Liver (tissue), 9 donors: ENCODE measurements around the gene MSI2. TPM values are rescaled to one million over a fixed set of nuclear protein-coding genes. Genes with fewer than 3 reads are reported as not detected.

Experiments used
- DNase-seq: peaks from one replicate; pipeline ENCODE4 v3.0.0-alpha.2; 2017; ENCODE audit warnings: low spot score
- H3K27ac ChIP-seq, 2 donors: one replicate each; pipeline ENCODE4 v1.7.0; 2013; ENCODE audit warnings: inconsistent platforms in 2 of 2, low read length in 2 of 2, control low read depth in 1 of 2, low read depth in 1 of 2, mild to moderate bottlenecking in 1 of 2
- H3K27me3 ChIP-seq, 4 donors: one replicate each; pipeline versions ENCODE4 v1.6.1 to v1.7.0; 2013; ENCODE audit warnings: low read length in 3 of 4, inconsistent platforms in 1 of 4, mild to moderate bottlenecking in 1 of 4, moderate library complexity in 1 of 4; ENCODE audit not compliant: control insufficient read depth in 4 of 4, insufficient read depth in 4 of 4
- H3K36me3 ChIP-seq, 4 donors: one replicate each; pipeline versions ENCODE4 v1.6.1 to v1.7.0; 2013; ENCODE audit warnings: low read length in 3 of 4, mild to moderate bottlenecking in 3 of 4, low read depth in 1 of 4, moderate library complexity in 1 of 4; ENCODE audit not compliant: control insufficient read depth in 4 of 4, insufficient read depth in 3 of 4
- H3K4me1 ChIP-seq, 4 donors: one replicate each; pipeline versions ENCODE4 v1.6.1 to v1.7.0; 2013; ENCODE audit warnings: low read length in 3 of 4, mild to moderate bottlenecking in 3 of 4, moderate library complexity in 1 of 4; ENCODE audit not compliant: control insufficient read depth in 4 of 4, insufficient read depth in 4 of 4
- H3K4me3 ChIP-seq, 3 donors: one replicate each; pipeline versions ENCODE4 v1.6.1 to v1.7.0; 2013; ENCODE audit warnings: low read length in 3 of 3, control low read depth in 1 of 3, low read depth in 1 of 3, mild to moderate bottlenecking in 1 of 3
- H3K9ac ChIP-seq, 2 donors: one replicate each; pipeline ENCODE4 v1.7.0; 2013; ENCODE audit warnings: low read length in 2 of 2, mild to moderate bottlenecking in 2 of 2, moderate library complexity in 2 of 2, control low read depth in 1 of 2, low read depth in 1 of 2
- H3K9me3 ChIP-seq, 4 donors: one replicate each; pipeline versions ENCODE4 v1.6.1 to v1.7.0; 2013; ENCODE audit warnings: low read length in 3 of 4; ENCODE audit not compliant: control insufficient read depth in 4 of 4
- CTCF ChIP-seq: fragments of 150-350 bp; IDR thresholded peaks from 2 replicates; pipeline ENCODE4 v1.5.1; 2017; ENCODE audit warnings: improper control_type of control experiment, low read depth, low read length; ENCODE audit not compliant: missing input control
- FOXA1 ChIP-seq: IDR thresholded peaks from 2 replicates; pipeline ENCODE4 v1.6.1; 2016; ENCODE audit warnings: antibody characterized with exemption
- GABPA ChIP-seq, 2 donors: IDR thresholded peaks in 1 of 2; conservative IDR thresholded peaks in 1 of 2; 2 replicates each; pipeline ENCODE4 v1.6.1; 2016; ENCODE audit warnings: antibody characterized with exemption in 2 of 2, mild to moderate bottlenecking in 1 of 2, moderate library complexity in 1 of 2
- HNF4A ChIP-seq, 2 donors: conservative IDR thresholded peaks; 2 replicates each; pipeline ENCODE4 v1.6.1; 2016; ENCODE audit warnings: antibody characterized with exemption in 2 of 2, mild to moderate bottlenecking in 2 of 2
- NR2F2 ChIP-seq: IDR thresholded peaks from 2 replicates; pipeline ENCODE4 v1.6.1; 2016; ENCODE audit warnings: antibody characterized with exemption
- RAD21 ChIP-seq, 2 donors: IDR thresholded peaks; 2 replicates each; pipeline ENCODE4 v1.6.1; 2016; ENCODE audit warnings: antibody characterized with exemption in 2 of 2, mild to moderate bottlenecking in 2 of 2
- RXRA ChIP-seq, 2 donors: IDR thresholded peaks; 2 replicates each; pipeline ENCODE4 v1.6.1; 2017 to 2018; ENCODE audit warnings: antibody characterized with exemption in 2 of 2, mild to moderate bottlenecking in 1 of 2
- SP1 ChIP-seq: IDR thresholded peaks from 2 replicates; pipeline ENCODE4 v1.6.1; 2018; ENCODE audit warnings: antibody characterized with exemption, mild to moderate bottlenecking
- TAF1 ChIP-seq: conservative IDR thresholded peaks from 2 replicates; pipeline ENCODE4 v1.6.1; 2016; ENCODE audit warnings: antibody characterized with exemption, mild to moderate bottlenecking
- YY1 ChIP-seq: IDR thresholded peaks from 2 replicates; pipeline ENCODE4 v1.6.1; 2016; ENCODE audit warnings: antibody characterized with exemption, mild to moderate bottlenecking
- WGBS: extraction: QIAGEN DNeasy Blood & Tissue Kit; methylation state at CpG from one replicate; pipeline ENCODE4 v1.1.7; 2013; 5-methylcytosine and 5-hydroxymethylcytosine counted together
- polyA plus RNA-seq, 2 donors: library from polyadenylated mRNA; stranded (reverse) in 1 of 2; unstranded in 1 of 2; fragments of 200-250 nt in 1 of 2; fragments of >200 nt in 1 of 2; fragmentation: Nextera tagmentation in 1 of 2; extraction: Ambion mirVana in 1 of 2; gene quantifications; one replicate each; pipeline versions ENCODE4 v1.2.1 to v1.2.3, GENCODE V29; 2013 to 2015
- total RNA-seq, 2 donors: library from RNA; depleted of rRNA; stranded (reverse); fragments of >200 nt; gene quantifications; one replicate each; pipeline ENCODE4 v1.2.3, GENCODE V29; 2014
- TF ChIP-seq, protein P1 (sequence below): IDR thresholded peaks from 2 replicates; pipeline ENCODE4 v1.6.1; 2016; ENCODE audit warnings: antibody characterized with exemption
- TF ChIP-seq, protein P2 (sequence below): IDR thresholded peaks from 2 replicates; pipeline ENCODE4 v1.6.1; 2016; ENCODE audit warnings: antibody characterized with exemption
- TF ChIP-seq, protein P3 (sequence below): IDR thresholded peaks from 2 replicates; pipeline ENCODE4 v1.6.1; 2016; ENCODE audit warnings: antibody characterized with exemption, mild to moderate bottlenecking
- donor health status: healthy.
- donor health status: healthy.
- donor health status: healthy.
- donor health status: healthy.
- donor health status: healthy.

The MSI2 gene
- total and polyA plus RNA-seq, 4 donors = 5.7 to 15.6 (median 9.2) TPM

GRCh38 chr17:57302690-57303465 lies 46.6 kb downstream of the MSI2 start:
- Histone ChIP-seq H3K27ac (no peak overlapping the region), H3K4me1 (no peaks in the 10 kb centered on the region), H3K9ac (no peak overlapping the region), H3K4me3 (no peak overlapping the region), H3K9me3 (no peaks in the 10 kb centered on the region), H3K27me3 (no peaks in the 10 kb centered on the region), H3K36me3 (peaks cover 2 to 4% (median 3%) of the 10 kb centered on the region in 4 donors)
- TF ChIP-seq HNF4A (conservative IDR thresholded peaks at IDR 0.05) = no peak
- TF ChIP-seq, protein P1, sequence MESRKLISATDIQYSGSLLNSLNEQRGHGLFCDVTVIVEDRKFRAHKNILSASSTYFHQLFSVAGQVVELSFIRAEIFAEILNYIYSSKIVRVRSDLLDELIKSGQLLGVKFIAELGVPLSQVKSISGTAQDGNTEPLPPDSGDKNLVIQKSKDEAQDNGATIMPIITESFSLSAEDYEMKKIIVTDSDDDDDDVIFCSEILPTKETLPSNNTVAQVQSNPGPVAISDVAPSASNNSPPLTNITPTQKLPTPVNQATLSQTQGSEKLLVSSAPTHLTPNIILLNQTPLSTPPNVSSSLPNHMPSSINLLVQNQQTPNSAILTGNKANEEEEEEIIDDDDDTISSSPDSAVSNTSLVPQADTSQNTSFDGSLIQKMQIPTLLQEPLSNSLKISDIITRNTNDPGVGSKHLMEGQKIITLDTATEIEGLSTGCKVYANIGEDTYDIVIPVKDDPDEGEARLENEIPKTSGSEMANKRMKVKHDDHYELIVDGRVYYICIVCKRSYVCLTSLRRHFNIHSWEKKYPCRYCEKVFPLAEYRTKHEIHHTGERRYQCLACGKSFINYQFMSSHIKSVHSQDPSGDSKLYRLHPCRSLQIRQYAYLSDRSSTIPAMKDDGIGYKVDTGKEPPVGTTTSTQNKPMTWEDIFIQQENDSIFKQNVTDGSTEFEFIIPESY = no peak
- no peak for TF ChIP-seq YY1
- TF ChIP-seq FOXA1 = no peak
- TF ChIP-seq, protein P2, sequence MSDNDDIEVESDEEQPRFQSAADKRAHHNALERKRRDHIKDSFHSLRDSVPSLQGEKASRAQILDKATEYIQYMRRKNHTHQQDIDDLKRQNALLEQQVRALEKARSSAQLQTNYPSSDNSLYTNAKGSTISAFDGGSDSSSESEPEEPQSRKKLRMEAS = no peak
- TF ChIP-seq RXRA (IDR thresholded peaks at IDR 0.05) = no peak
- no peak for TF ChIP-seq RAD21 (IDR thresholded peaks at IDR 0.05)
- no peak for TF ChIP-seq CTCF
- no peak for TF ChIP-seq SP1
- no peak for TF ChIP-seq NR2F2
- TF ChIP-seq, protein P3, sequence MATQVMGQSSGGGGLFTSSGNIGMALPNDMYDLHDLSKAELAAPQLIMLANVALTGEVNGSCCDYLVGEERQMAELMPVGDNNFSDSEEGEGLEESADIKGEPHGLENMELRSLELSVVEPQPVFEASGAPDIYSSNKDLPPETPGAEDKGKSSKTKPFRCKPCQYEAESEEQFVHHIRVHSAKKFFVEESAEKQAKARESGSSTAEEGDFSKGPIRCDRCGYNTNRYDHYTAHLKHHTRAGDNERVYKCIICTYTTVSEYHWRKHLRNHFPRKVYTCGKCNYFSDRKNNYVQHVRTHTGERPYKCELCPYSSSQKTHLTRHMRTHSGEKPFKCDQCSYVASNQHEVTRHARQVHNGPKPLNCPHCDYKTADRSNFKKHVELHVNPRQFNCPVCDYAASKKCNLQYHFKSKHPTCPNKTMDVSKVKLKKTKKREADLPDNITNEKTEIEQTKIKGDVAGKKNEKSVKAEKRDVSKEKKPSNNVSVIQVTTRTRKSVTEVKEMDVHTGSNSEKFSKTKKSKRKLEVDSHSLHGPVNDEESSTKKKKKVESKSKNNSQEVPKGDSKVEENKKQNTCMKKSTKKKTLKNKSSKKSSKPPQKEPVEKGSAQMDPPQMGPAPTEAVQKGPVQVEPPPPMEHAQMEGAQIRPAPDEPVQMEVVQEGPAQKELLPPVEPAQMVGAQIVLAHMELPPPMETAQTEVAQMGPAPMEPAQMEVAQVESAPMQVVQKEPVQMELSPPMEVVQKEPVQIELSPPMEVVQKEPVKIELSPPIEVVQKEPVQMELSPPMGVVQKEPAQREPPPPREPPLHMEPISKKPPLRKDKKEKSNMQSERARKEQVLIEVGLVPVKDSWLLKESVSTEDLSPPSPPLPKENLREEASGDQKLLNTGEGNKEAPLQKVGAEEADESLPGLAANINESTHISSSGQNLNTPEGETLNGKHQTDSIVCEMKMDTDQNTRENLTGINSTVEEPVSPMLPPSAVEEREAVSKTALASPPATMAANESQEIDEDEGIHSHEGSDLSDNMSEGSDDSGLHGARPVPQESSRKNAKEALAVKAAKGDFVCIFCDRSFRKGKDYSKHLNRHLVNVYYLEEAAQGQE = no peak
- TF ChIP-seq TAF1 = no peak
- TF ChIP-seq GABPA (IDR thresholded peaks at IDR 0.05 in 1 of 2, conservative IDR thresholded peaks at IDR 0.05 in 1 of 2) = no peak
- 95% methylated on average over 10 of the region's 10 CpGs for WGBS
- DNase-seq = no peak

DNA sequence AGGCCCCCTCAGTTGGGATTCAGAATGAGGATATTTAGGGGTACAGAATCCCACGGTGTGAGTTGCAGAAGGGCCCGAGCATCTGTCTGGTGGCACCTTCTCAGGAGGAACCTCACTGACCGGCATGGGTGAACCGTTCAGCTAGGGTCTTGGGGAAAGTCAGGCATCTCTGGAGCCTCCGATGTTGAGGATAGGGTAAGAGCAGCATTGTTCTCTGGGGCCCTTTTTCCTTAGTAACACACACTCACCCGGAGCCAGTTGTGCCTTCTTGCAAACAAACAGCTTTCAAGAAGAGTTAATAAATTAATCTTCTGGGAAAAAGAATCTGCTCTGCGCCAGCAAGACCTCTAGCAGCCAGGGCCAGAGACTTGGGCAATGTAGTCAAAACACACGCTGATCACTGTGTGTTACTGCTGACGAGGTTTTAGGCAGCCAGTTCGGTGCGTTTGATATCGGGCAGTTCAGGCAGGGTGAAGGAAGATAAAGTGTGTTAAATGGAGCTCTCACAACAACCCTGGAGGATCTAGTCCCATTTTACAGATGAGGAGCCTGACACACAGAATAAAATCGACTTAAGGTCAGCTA lies 48.9 kb downstream of the MSI2 start:
- 96% methylated on average over 13 of the region's 13 CpGs for WGBS
- H3K4me3 ChIP-seq = no peak overlapping the region
- peaks cover 0 to 5% (median 3%) of the 10 kb centered on the region in 4 donors for H3K36me3 ChIP-seq
- no peaks in the 10 kb centered on the region for H3K27me3 ChIP-seq
- H3K9ac ChIP-seq = no peak overlapping the region
- no peak for DNase-seq
- no peak overlapping the region for H3K27ac ChIP-seq
- H3K4me1 ChIP-seq = no peaks in the 10 kb centered on the region
- TF ChIP-seq, protein P3 = no peak
- H3K9me3 ChIP-seq = no peaks in the 10 kb centered on the region
